HEK293T (cell line): ENCODE results near the gene NR3C2.
A peak's percentile ranks its signal among the peaks of the same experiment; 100 is the strongest.

Source experiments
- CTCF ChIA-PET: fragments of 350-600 bp; formaldehyde crosslinking; extraction: SDS; loops from one replicate; lab custom pipeline; 2021; ENCODE audit warnings: antibody characterized with exemption, inconsistent platforms; lab: Yijun Ruan, JAX
- POLR2A ChIA-PET: fragments of 350-600 bp; formaldehyde crosslinking; extraction: SDS; loops from one replicate; lab custom pipeline; 2020; ENCODE audit warnings: antibody characterized with exemption, inconsistent platforms; lab: Yijun Ruan, JAX
- DNase-seq: peaks from one replicate; pipeline ENCODE4 v3.0.0; 2012; ENCODE audit warnings: mixed read lengths; ENCODE audit errors: extremely low spot score
- ARNT ChIP-seq: fragments of 450-650 bp; IDR thresholded peaks from 2 replicates; pipeline ENCODE4 v1.6.1; 2017; ENCODE audit warnings: mild to moderate bottlenecking
- BHLHE40 ChIP-seq: fragments of 450-650 bp; IDR thresholded peaks from 2 replicates; pipeline ENCODE4 v1.6.1; 2016; ENCODE audit warnings: mild to moderate bottlenecking, moderate library complexity, borderline replicate concordance
- CTBP1 ChIP-seq: fragments of 450-650 bp; IDR thresholded peaks from 2 replicates; pipeline ENCODE4 v1.6.1; 2016; ENCODE audit warnings: borderline replicate concordance
- ELF4 ChIP-seq: fragments of 450-650 bp; IDR thresholded peaks from 2 replicates; pipeline ENCODE4 v1.6.1; 2017; ENCODE audit warnings: antibody characterized with exemption
- FOXA1 ChIP-seq: fragments of 450-650 bp; IDR thresholded peaks from 2 replicates; pipeline ENCODE4 v1.6.1; 2016; ENCODE audit warnings: mild to moderate bottlenecking
- FOXK2 ChIP-seq: fragments of 450-650 bp; IDR thresholded peaks from 2 replicates; pipeline ENCODE4 v1.6.1; 2016; ENCODE audit warnings: mild to moderate bottlenecking
- FOXM1 ChIP-seq: fragments of 450-650 bp; IDR thresholded peaks from 2 replicates; pipeline ENCODE4 v1.6.1; 2017; ENCODE audit warnings: mild to moderate bottlenecking, borderline replicate concordance
- HDGF ChIP-seq: fragments of 450-650 bp; IDR thresholded peaks from 2 replicates; pipeline ENCODE4 v1.6.1; 2017; ENCODE audit warnings: antibody characterized with exemption, borderline replicate concordance
- L3MBTL2 ChIP-seq: fragments of 450-650 bp; conservative IDR thresholded peaks from 2 replicates; pipeline ENCODE4 v1.6.1; 2016; ENCODE audit warnings: mild to moderate bottlenecking
- LEF1 ChIP-seq: fragments of 450-650 bp; IDR thresholded peaks from 2 replicates; pipeline ENCODE4 v1.6.1; 2017; ENCODE audit warnings: mild to moderate bottlenecking, borderline replicate concordance
- NFRKB ChIP-seq: fragments of 450-650 bp; IDR thresholded peaks from 2 replicates; pipeline ENCODE4 v1.6.1; 2016; ENCODE audit warnings: mild to moderate bottlenecking, moderate library complexity
- PKNOX1 ChIP-seq: fragments of 450-650 bp; IDR thresholded peaks from 2 replicates; pipeline ENCODE4 v1.6.1; 2016
- SP1 ChIP-seq: fragments of 450-650 bp; IDR thresholded peaks from 2 replicates; pipeline ENCODE4 v1.6.1; 2017
- SUZ12 ChIP-seq: fragments of 450-650 bp; IDR thresholded peaks from 2 replicates; pipeline ENCODE4 v1.6.1; 2016; ENCODE audit warnings: mild to moderate bottlenecking
- TARDBP ChIP-seq: fragments of 450-650 bp; IDR thresholded peaks from 2 replicates; pipeline ENCODE4 v1.6.1; 2016
- ZNF384 ChIP-seq: fragments of 450-650 bp; IDR thresholded peaks from 2 replicates; pipeline ENCODE4 v1.6.1; 2016

The NR3C2 gene

GRCh38 chr4:148263802-148264201 is 178.4 kb downstream of the NR3C2 start:
- TF ChIP-seq SP1 (no peak), L3MBTL2 (peak; percentile 49; the same call in 1 of the 2 replicates), CTBP1 (no peak)
- ChIA-PET CTCF (no interaction called here), POLR2A (interaction anchor here (1.6 kb wide), 1 partner anchor 178 kb away, joined by 4 read pairs; the partner anchor contains the start of gene NR3C2)
- DNase-seq: no peak

- TF ChIP-seq FOXA1 (no peak), FOXK2 (no peak), CTBP1 (no peak), ELF4 (no peak), SUZ12 (no peak), SP1 (no peak), ZNF384 (no peak), LEF1 (no peak), NFRKB (no peak), ARNT (no peak), PKNOX1 (no peak), TARDBP (no peak)
- ChIA-PET POLR2A (interaction anchor here (0.7 to 1.2 kb wide), 2 partner anchors 179 to 209 kb away, joined by 3 to 4 read pairs; partner anchors contain the start of gene NR3C2), CTCF (no interaction called here)
- DNase-seq: no peak
These were observed 179.1 kb downstream of the NR3C2 start for GRCh38 chr4:148263127-148263526.

GRCh38 chr4:148261848-148262247 is 180.4 kb downstream of the NR3C2 start:
- TF ChIP-seq PKNOX1 (peak; percentile 89), FOXK2 (no peak), FOXA1 (no peak), HDGF (no peak), L3MBTL2 (0 out of 2 replicates have a peak, but pooled peaks have one; percentile 8), CTBP1 (peak; percentile 94)
- POLR2A ChIA-PET: no interaction called here
- CTCF ChIA-PET: interaction anchor here (0.6 to 0.7 kb wide), 2 partner anchors 205 to 593 kb away, joined by 3 to 4 read pairs; no protein-coding TSS in a partner anchor
- DNase-seq: no peak

GRCh38 chr4:148259841-148260240 is 182.4 kb downstream of the NR3C2 start:
- ChIA-PET POLR2A (no interaction called here), CTCF (interaction anchor here (0.6 to 1.0 kb wide), 2 partner anchors 123 to 402 kb away, joined by 3 to 4 read pairs; no protein-coding TSS in a partner anchor)
- TF ChIP-seq ARNT: no peak
- TF ChIP-seq CTBP1: no peak
- TF ChIP-seq L3MBTL2: no peak
- TF ChIP-seq TARDBP: no peak
- TF ChIP-seq FOXM1: no peak
- TF ChIP-seq PKNOX1: no peak
- TF ChIP-seq BHLHE40: no peak
- DNase-seq: no peak

GRCh38 chr4:148258535-148258934 is 183.7 kb downstream of the NR3C2 start:
- DNase-seq: no peak
- POLR2A ChIA-PET: no interaction called here
- CTCF ChIA-PET: interaction anchor here (1.1 kb wide), 1 partner anchor 14 kb away, joined by 4 read pairs; no protein-coding TSS in a partner anchor
- no peak for TF ChIP-seq NFRKB
- TF ChIP-seq BHLHE40: no peak
- no peak for TF ChIP-seq L3MBTL2
- no peak for TF ChIP-seq FOXA1
- TF ChIP-seq LEF1: no peak
- TF ChIP-seq FOXM1: no peak
- no peak for TF ChIP-seq HDGF
- no peak for TF ChIP-seq CTBP1
- no peak for TF ChIP-seq FOXK2
- TF ChIP-seq ELF4: no peak
- TF ChIP-seq ZNF384: no peak
- TF ChIP-seq SUZ12: no peak
- no peak for TF ChIP-seq TARDBP
- no peak for TF ChIP-seq ARNT
- no peak for TF ChIP-seq SP1

- no peak for TF ChIP-seq L3MBTL2
- no peak for TF ChIP-seq PKNOX1
- no peak for TF ChIP-seq TARDBP
- no peak for TF ChIP-seq FOXM1
- no peak for TF ChIP-seq ELF4
- TF ChIP-seq ZNF384: no peak
- no peak for TF ChIP-seq SP1
- TF ChIP-seq CTBP1: no peak
- TF ChIP-seq BHLHE40: no peak
- TF ChIP-seq LEF1: no peak
- no peak for TF ChIP-seq HDGF
- no peak for TF ChIP-seq NFRKB
- TF ChIP-seq ARNT: no peak
- no peak for TF ChIP-seq FOXA1
- CTCF ChIA-PET: no interaction called here
These were observed 186.9 kb downstream of the NR3C2 start for GRCh38 chr4:148255344-148255720.

More at GRCh38 chr4:148255344-148255720, 186.9 kb downstream of the NR3C2 start:
- DNase-seq: no peak
- POLR2A ChIA-PET: no interaction called here
